ENCODE results near the gene C20orf204.

- no peak for TF ChIP-seq CTCF (IDR thresholded peaks at IDR 0.05)
- no peak for TF ChIP-seq POLR2A (IDR thresholded peaks at IDR 0.05)
- TF ChIP-seq EP300 (IDR thresholded peaks at IDR 0.05), result no peak
- TF ChIP-seq POLR2AphosphoS5 (IDR thresholded peaks at IDR 0.05), result no peak
Observed at GRCh38 chr20:64047968-64048401, 12.0 kb downstream of the C20orf204 start.
